Right renal cortex interstitium (tissue), 3 donors: ENCODE data around the gene BCL11B. TPM values are rescaled to one million over a fixed set of nuclear protein-coding genes. Genes with fewer than 3 reads are reported as not detected.

Experiments
- DNase-seq, 3 donors: peaks; one replicate each; pipeline ENCODE4 v3.0.0-alpha.2; 2013; ENCODE audit warnings: low read depth in 3 of 3, low spot score in 2 of 3
- polyA plus RNA-seq, 3 donors: library from polyadenylated mRNA; unstranded; fragments of 120-200 nt; gene quantifications; one replicate each; pipeline ENCODE4 v1.2.1, GENCODE V29; 2013; ENCODE audit not compliant: insufficient read length in 3 of 3

BCL11B gene
- polyA plus RNA-seq, 3 donors = 2.0 to 2.3 (median 2.1) TPM

DNA sequence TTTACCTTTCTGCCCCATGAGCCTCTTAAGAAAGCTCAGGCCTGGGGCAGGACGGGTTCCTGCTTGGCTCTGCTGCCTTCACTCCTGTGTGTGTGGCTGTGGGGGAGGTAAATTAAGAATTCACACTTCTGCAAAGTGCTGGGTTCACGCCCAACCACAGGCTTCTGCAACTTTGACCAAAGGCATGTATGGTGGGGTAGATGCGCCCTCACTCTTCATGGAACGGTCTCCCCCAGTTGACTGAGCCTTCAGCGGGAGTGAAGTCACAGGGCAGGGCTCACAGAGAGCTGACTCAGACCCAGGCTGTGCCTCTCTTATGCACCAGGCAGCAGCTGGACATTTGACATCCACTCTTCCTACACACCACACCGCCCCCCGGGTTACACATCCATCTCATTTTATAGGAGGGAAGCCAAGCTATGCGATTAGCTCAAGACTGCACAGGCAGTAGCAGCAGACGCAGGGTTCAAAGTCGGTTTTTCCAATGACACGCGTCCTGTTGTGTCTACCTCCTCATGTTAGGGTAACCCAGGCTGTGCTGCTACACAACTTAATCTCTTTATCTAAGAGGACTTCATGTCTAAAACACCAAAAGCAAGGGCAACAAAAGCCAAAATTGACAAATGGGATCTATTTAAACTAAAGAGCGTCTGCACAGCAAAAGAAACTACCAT, 15.4 kb upstream of the BCL11B start:
- no peak for DNase-seq

GRCh38 chr14:99286761-99287160, 14.8 kb upstream of the BCL11B start:
- DNase-seq = no peak

GRCh38 chr14:99284254-99285004, 12.4 kb upstream of the BCL11B start:
- no peak for DNase-seq

DNA sequence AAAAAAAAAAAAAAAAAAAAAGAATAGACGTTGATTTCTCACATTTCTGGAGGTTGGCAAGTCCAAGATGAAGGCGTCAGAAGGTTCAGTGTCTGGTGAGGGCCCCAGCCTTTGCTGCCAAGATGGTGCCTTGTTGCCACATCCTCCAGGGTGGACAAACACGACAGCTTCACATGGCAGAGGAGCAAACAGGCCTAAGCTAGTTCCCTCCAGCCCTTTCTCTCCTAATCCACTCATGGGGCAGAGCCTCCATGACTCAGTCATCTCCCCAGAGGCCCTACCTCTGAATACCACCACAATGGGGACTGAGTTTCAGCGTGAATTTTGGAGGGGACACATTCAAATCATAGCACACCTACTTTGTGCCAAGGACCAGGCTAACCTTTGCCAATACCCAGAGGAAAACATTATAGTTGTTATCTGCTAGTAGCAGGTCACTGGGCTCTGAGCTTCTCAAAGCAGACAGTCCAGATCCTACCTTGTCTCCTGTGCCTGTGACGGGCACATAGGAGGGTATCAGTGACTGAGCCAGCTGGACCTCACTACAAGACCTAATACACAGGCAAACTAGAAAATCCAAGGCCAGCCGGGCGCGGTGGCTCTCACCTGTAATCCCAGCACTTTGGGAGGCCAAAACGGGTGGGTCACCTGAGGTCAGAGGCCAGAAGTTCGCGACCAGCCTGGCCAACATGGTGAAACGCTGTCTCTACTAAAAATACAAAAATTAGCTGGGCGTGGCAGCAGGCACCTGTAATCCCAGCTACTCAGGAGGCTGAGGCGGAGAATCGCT, 10.5 kb upstream of the BCL11B start:
- DNase-seq = no peak

- no peak for DNase-seq
These were observed 9.4 kb upstream of the BCL11B start for GRCh38 chr14:99281396-99281795.

GRCh38 chr14:99280852-99281251, 8.9 kb upstream of the BCL11B start:
- DNase-seq = no peak

DNA sequence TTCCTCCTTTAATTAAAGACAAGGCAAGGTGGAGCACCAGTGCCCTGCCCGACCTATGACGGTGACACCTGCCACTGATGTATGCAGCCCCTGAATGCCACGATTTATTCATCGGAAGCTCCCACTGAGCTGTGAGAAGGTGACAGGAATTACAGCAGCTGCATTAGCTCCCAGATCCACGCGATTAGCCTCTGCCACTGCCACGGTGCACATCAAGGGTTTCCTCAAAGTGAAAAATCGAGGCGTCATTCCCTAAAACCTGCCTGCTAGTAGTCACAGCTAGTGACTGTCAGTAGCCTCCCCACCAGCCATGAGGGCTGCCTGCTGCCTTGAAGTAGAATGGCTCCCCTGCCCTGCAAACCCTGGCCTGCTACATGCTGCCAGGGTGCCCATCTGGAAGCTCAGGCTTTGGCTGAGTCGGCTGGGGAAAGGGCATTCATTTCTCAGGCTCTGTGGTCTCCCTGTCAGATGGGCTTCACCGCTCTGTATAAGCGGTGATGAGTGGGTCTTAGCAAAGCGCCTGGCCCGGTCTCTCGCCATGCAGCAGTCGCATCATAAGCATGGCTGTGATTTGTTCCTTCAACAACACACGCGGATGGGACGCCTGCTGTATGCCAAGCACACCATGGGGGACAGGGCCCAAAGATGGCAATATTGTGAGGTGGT, 8.2 kb upstream of the BCL11B start:
- DNase-seq = no peak

GRCh38 chr14:99278836-99279235, 6.8 kb upstream of the BCL11B start:
- no peak for DNase-seq

GRCh38 chr14:99277530-99277929, 5.5 kb upstream of the BCL11B start:
- DNase-seq = no peak

GRCh38 chr14:99276482-99276881, 4.5 kb upstream of the BCL11B start:
- no peak for DNase-seq

GRCh38 chr14:99275222-99275584, 3.2 kb upstream of the BCL11B start:
- DNase-seq = no peak

GRCh38 chr14:99274346-99275221, 2.6 kb upstream of the BCL11B start:
- peak in 2 of 3 donors; percentile 82 to 83 for DNase-seq

DNA sequence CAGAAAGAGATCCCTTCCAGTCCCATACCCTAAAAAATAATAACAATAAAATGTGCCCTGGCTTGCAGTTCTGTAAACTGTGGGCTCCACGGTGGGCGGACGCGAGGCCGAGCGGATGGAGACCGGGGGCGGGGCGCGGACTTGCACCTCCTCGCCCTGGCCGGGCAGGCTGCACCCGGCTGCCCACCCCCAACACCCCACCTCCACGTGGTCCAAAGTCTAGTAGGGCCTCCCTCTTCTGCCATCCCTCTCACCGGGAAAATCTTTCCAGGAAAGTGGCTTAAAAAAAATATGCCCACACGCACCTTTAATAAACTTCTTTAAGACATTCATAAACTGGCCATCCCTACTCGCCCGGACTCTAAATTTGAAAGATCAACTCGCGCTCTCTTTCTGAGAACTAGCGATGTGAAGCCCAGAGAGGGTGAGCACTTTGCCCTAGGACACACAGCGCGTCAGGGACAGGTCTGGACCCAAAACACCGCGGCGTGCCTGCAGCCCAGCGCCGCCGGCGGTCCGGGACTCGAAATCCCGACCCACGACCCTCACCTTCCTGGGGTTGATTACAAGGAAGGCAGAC, 1.9 kb upstream of the BCL11B start:
- no peak for DNase-seq

- no peak for DNase-seq
These were observed 1.1 kb upstream of the BCL11B start for GRCh38 chr14:99272899-99273765.

GRCh38 chr14:99272632-99272898, 568 bp upstream of the BCL11B start:
- DNase-seq = no peak

- no peak for DNase-seq
These were observed 616 bp downstream of the BCL11B start for GRCh38 chr14:99271221-99271941.

- DNase-seq = no peak
These were observed 1.4 kb downstream of the BCL11B start for GRCh38 chr14:99270458-99271220.
